ENCODE data around the gene CERK.
"Not testable (repeated sequence)": the region's sequence is repeated elsewhere in the genome, so short reads cannot be mapped to it uniquely, and the experiment has no call there.

CERK gene

GRCh38 chr22:46748908-46749675 lies 11.0 kb upstream of the CERK start:
- peak in 2 of 4 experiments; percentile 67 to 68 for DNase-seq

DNA sequence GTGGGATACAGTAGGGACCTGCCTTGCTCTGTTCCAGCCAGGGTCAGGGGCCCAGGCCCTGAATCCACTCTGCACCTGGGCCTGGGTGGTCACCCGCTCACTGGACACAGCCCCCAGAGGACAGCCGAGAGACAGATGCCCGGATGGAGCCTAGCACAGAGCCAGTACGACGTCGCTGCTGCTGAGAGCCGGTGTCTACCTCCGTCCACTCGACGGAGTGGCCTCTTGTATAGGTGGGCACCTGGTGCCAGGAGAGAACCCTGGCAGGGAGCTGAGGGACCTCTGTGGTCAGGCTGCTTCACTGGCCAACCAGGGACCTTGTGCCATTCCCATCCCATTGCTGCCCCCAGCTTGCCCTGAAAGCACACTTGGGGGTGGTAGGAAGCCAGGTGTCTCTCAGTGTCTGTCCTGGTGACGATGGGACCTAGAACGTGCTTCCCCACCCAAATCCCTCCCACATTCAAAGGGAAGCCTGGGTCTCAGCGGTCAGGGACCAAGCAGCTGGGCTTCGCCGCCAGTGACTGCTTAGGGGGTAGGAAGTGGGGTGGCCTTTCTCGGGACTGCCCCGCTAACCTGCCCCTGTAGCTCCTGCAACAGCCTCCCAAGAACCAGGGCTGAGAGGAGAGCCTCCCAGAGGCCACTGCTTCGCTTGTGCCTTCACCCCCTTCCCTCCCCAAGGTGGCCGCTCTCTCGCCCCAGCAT lies 10.3 kb upstream of the CERK start:
- DNase-seq = no peak

GRCh38 chr22:46747646-46748045 lies 9.6 kb upstream of the CERK start:
- DNase-seq = no peak

DNA sequence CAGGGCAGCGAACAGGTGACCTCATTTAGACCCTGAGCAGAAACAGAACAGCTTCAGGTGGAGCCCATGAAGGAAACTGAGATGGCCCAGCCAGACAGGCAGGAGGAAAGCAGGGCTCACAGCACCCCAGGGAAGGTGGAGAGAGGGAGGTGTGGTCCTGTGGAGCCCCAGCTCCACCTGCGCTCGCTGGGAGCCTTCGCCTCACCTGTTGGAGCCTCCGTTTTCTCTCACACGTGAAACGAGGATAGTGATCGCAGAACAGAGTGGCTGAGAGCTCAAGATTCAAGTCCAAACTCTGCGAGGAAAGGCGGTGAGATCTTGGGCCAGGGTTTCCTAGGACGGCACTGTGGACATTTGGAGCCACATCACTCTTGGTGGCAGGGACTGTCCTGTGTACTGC lies 8.6 kb upstream of the CERK start:
- DNase-seq = no peak

- no peak for DNase-seq
Observed at GRCh38 chr22:46746192-46746591, 8.1 kb upstream of the CERK start.

- DNase-seq = no peak
Observed at GRCh38 chr22:46744581-46744980, 6.5 kb upstream of the CERK start.

DNA sequence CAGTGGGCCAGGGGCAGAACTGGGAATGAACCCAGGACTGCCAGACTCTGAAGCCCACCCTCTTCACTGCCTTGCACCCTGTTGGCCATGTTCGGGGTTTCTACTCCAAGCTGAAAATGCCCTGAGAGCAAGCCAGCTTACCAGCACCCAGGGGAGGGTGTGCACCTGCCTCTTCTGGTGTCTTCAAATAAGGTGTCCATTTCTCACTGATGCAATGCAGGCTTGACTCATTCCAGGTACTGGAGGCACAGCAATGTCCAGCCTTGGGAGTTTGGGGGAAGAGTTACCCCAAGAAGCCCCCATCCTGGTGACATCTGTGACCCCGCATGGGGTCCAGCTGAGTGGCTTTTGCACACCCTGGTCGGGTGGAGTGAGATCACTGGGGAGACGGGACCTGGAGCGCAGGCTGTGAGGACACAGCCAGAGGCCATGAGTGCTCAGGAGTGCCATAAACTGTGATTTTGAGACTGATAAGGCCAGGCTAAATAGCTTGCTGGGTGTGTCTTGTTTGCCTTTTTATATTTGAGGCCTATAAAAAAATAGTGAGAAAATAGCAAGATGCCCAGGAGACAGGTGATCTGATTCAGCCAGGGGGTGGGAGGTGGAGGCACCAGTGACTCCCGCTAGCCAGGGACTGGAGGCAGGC lies 4.6 kb upstream of the CERK start:
- DNase-seq = no peak

GRCh38 chr22:46741974-46742519 lies 4.0 kb upstream of the CERK start:
- no peak for DNase-seq

DNA sequence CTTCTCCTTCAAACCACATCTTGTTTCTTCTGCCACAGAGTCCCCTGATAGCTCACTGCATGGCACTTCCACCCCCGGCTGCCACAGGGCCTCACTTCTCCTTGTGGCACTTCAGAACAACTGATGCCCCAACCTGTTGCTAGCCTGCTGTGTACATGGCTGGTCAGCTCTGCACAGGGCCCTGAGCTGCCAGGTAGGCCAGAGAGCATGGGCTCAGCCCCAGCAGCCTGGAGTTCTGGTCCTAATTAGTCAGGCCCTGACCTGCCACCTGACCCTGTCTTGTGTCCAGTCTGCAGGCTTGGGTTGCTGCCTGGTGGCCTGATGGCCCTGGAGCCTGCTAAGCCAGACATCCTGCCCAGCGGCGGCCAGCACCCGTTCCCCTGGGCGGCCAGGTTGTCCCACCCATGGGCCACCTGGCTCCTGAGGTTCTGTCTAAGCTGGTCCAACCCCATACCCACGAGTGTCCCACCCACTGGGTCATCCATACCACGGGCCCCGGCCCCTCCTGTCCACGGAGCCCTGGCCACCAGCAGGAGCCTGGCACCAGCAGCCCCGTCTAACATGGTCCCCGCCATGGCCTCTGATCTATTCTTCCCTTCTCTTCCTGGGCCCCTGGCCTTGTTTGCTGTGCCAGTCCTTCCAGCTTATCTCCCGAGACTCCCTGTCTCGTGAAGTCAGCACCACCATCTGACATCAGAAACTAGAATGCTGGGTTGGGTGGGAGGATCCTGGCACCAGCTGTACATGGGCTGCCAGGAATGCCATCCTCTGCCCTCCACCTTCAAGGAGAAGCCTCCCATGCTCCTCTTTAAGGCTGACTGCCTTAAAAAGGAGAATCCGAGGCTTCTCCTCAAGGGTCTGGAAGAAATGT lies 3.1 kb upstream of the CERK start:
- no peak for DNase-seq

- DNase-seq = peak in 3 of 4 experiments; percentile 38 to 79 (median 45)
Observed at GRCh38 chr22:46739094-46739870, 1.2 kb upstream of the CERK start.

- DNase-seq = no peak
Observed at GRCh38 chr22:46738647-46739093, 618 bp upstream of the CERK start.

GRCh38 chr22:46737105-46737975 lies 712 bp downstream of the CERK start:
- DNase-seq = peak in 2 of 4 experiments; percentile 22 to 29

- no peak for DNase-seq
Observed at GRCh38 chr22:46736705-46737104, 1.3 kb downstream of the CERK start.

DNA sequence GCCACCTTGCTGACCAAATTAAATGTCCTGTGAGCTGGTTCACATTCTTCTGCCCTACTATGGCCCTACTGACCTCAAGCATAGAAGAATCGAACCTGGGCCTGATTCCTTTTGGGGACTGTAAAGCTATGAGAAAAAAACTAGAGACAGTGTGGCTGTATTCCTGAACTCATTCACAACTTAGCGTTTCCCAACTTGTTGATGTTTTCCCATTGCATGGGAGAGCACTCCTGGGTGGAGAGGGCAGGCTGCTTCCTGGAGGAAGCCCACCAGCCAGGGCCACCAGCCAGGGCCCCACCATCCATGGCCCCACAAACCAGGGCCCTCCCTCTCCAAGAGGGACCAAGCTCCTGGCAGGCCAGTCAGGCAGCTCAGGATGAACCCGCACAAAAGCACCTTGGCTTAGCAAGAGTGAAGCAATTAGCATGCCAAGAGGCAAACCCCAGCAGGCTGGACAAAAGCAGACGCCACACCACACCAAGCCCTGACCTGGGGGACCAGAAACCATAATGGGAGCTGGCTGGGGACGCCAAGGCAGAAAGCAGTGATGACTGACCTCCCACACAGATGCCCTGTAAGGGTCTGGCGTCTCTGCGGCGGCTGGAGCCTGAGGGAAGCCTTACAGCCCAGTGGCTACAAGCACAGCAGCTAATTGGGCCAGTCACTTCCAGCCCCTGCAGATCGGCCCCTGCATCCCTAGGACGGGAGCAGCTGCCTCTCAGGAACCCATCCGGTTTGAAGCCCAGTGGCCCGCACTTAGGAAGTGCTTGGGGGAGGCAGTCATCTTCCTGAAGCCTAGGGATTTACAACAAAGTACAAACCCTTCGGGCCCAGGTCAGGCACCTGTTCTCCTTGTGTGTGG lies 2.1 kb downstream of the CERK start:
- no peak for DNase-seq

DNA sequence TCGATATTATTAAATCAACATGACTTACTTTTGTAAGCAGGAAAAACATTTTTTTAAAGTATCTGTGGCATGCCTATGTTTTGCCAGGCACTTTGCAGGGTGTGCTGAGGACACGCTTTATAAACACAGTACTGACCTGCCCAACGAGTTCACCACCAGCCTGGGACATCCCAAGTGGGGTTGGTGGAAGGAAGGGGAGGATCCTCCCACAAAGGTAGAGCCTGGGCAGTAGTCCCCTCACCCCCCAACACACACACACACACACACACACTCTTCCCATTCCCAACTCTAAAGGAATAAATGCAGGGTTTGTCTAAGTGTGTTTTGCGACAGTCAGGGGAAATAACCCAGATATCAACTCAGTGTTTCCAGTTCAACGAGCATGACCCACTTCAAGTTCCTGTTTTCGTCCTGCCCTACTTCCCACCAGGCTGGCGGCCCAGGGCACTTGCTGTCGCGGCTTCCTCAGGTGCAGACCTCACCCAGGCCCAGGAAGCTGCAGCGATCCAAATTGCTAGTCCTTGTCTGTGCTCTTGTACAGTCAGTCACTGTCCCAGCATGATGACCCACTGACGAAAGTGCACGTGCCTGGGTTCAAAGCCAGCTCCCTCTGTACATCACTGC lies 3.1 kb downstream of the CERK start:
- peak in 1 of 4 experiments; percentile 36 for DNase-seq

- DNase-seq = not testable (repeated sequence)
Observed at GRCh38 chr22:46734213-46734722, 3.8 kb downstream of the CERK start.

DNA sequence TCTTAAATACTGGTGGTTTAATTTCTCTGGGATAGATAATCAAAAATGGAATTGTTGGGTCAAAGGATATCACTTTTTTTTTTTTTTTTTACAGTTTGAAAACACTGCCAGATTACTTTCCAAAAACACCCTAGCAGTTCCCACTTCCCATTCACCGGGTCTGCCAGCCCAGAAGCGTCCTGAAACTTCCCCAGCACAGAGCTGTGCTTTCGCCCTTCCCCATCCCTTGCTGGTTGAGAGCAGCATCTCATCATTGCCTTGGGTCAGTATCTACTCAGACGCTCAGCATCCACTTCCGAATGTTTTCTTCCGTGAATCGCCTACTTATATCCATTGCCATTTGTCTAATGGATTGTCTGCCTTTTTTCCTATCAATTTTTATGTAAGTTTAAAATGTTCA lies 5.5 kb downstream of the CERK start:
- DNase-seq = no peak

DNA sequence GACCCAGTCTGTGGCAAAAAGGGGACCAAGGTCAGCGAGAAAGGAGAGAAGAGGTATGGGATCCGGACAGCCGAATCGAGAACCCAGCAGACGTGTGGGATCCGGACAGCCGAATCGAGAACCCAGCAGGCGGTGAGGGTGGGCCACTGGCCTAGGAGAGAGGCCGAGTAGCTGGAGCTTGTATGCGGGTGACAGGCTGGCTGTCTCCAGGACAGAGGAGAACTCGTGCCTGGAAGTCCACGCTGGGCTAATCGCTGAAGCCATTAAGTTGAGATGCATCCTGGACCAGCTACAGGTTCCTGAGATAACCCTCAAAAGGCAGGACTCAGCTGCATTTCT lies 6.0 kb downstream of the CERK start:
- no peak for DNase-seq

Measured in activated naive CD4-positive, alpha-beta T cell (primary cell).